HUES6 (cell line): ENCODE measurements around the gene RHOT2.

Source experiments
- H3K27ac ChIP-seq: 2 replicates; pipeline ENCODE4 v1.7.0; 2013; ENCODE audit warnings: low read depth, mild to moderate bottlenecking, low read length, inconsistent platforms
- H3K27me3 ChIP-seq: 2 replicates; pipeline ENCODE4 v1.6.1; 2013; ENCODE audit warnings: low read length; ENCODE audit not compliant: control insufficient read depth, insufficient read depth
- H3K36me3 ChIP-seq: 2 replicates; pipeline ENCODE4 v1.6.1; 2013; ENCODE audit warnings: low read length; ENCODE audit not compliant: control insufficient read depth, insufficient read depth
- H3K4me1 ChIP-seq: 2 replicates; pipeline ENCODE4 v1.6.1; 2013; ENCODE audit warnings: low read length; ENCODE audit not compliant: control insufficient read depth, insufficient read depth
- H3K4me3 ChIP-seq: 2 replicates; pipeline ENCODE4 v1.5.1; 2013; ENCODE audit warnings: low read depth, low read length
- H3K9ac ChIP-seq: one replicate; pipeline ENCODE4 v1.6.1; 2013; ENCODE audit warnings: mild to moderate bottlenecking, low read length
- H3K9me3 ChIP-seq: 2 replicates; pipeline ENCODE4 v1.6.1; 2013; ENCODE audit warnings: low read depth, low read length; ENCODE audit not compliant: control insufficient read depth, insufficient read depth

RHOT2 gene

GRCh38 chr16:716200-716568 lies 48.3 kb downstream of the RHOT2 start:
- Histone ChIP-seq H3K4me3 (peak overlapping the region; percentile 68), H3K4me1 (peaks cover 30% of the 10 kb centered on the region)

GRCh38 chr16:716768-717325 lies 48.9 kb downstream of the RHOT2 start:
- Histone ChIP-seq H3K4me3 (0 out of 2 replicates have a peak overlapping the region, but pooled peaks have one; percentile 68), H3K9ac (no peak overlapping the region), H3K27me3 (peaks cover 22% of the 10 kb centered on the region), H3K9me3 (no peaks in the 10 kb centered on the region), H3K4me1 (peaks cover 30% of the 10 kb centered on the region), H3K27ac (no peak overlapping the region), H3K36me3 (no peaks in the 10 kb centered on the region)

More at GRCh38 chr16:716200-716568, 48.3 kb downstream of the RHOT2 start:
- no peak overlapping the region for H3K27ac ChIP-seq
- H3K36me3 ChIP-seq, result no peaks in the 10 kb centered on the region
- peaks cover 22% of the 10 kb centered on the region for H3K27me3 ChIP-seq
- no peaks in the 10 kb centered on the region for H3K9me3 ChIP-seq
- H3K9ac ChIP-seq, result peak overlapping the region; percentile 41

GRCh38 chr16:717450-718245 lies 49.7 kb downstream of the RHOT2 start:
- H3K4me3 ChIP-seq, result no peak overlapping the region
- H3K9ac ChIP-seq, result no peak overlapping the region
- peaks cover 2% of the 10 kb centered on the region for H3K36me3 ChIP-seq
- H3K9me3 ChIP-seq, result no peaks in the 10 kb centered on the region
- no peak overlapping the region for H3K27ac ChIP-seq
- H3K4me1 ChIP-seq, result peaks cover 30% of the 10 kb centered on the region
- peaks cover 22% of the 10 kb centered on the region for H3K27me3 ChIP-seq

GRCh38 chr16:718389-718788 lies 50.5 kb downstream of the RHOT2 start:
- H3K36me3 ChIP-seq, result peaks cover 6% of the 10 kb centered on the region
- H3K9me3 ChIP-seq, result no peaks in the 10 kb centered on the region
- H3K27ac ChIP-seq, result no peak overlapping the region
- H3K4me1 ChIP-seq, result peaks cover 30% of the 10 kb centered on the region
- H3K27me3 ChIP-seq, result peaks cover 22% of the 10 kb centered on the region
- no peak overlapping the region for H3K9ac ChIP-seq
- H3K4me3 ChIP-seq, result no peak overlapping the region

GRCh38 chr16:718922-719321 lies 51.0 kb downstream of the RHOT2 start:
- no peaks in the 10 kb centered on the region for H3K9me3 ChIP-seq
- no peak overlapping the region for H3K4me3 ChIP-seq
- peaks cover 30% of the 10 kb centered on the region for H3K4me1 ChIP-seq
- H3K27me3 ChIP-seq, result peaks cover 20% of the 10 kb centered on the region
- H3K27ac ChIP-seq, result no peak overlapping the region
- H3K36me3 ChIP-seq, result peaks cover 6% of the 10 kb centered on the region
- no peak overlapping the region for H3K9ac ChIP-seq

- H3K9me3 ChIP-seq, result no peaks in the 10 kb centered on the region
- H3K9ac ChIP-seq, result peak overlapping the region; percentile 87
- peaks cover 24% of the 10 kb centered on the region for H3K4me1 ChIP-seq
- peak overlapping the region; percentile 92 for H3K4me3 ChIP-seq
- H3K27ac ChIP-seq, result no peak overlapping the region
- peaks cover 20% of the 10 kb centered on the region for H3K27me3 ChIP-seq
- H3K36me3 ChIP-seq, result peaks cover 6% of the 10 kb centered on the region
Measured at GRCh38 chr16:719815-720446, 52.0 kb downstream of the RHOT2 start.

- Histone ChIP-seq H3K36me3 (peaks cover 6% of the 10 kb centered on the region), H3K4me1 (peaks cover 24% of the 10 kb centered on the region), H3K9me3 (no peaks in the 10 kb centered on the region), H3K4me3 (peak overlapping the region; percentile 92), H3K27ac (peak overlapping the region; percentile 89; the same call in 1 of the 2 replicates), H3K27me3 (peaks cover 18% of the 10 kb centered on the region), H3K9ac (peak overlapping the region; percentile 87)
Measured at GRCh38 chr16:720447-720989, 52.6 kb downstream of the RHOT2 start.

- Histone ChIP-seq H3K4me1 (peaks cover 18% of the 10 kb centered on the region), H3K9ac (peak within 1 kb of the TSS; percentile 87), H3K9me3 (no peaks in the 10 kb centered on the region), H3K27ac (peak within 1 kb of the TSS; percentile 89; the same call in 1 of the 2 replicates), H3K4me3 (peak within 1 kb of the TSS; percentile 92), H3K36me3 (peaks cover 6% of the 10 kb centered on the region), H3K27me3 (peaks cover 18% of the 10 kb centered on the region)
Measured at GRCh38 chr16:720990-721764, 53.2 kb downstream of the RHOT2 start, which contains the start of gene ANTKMT. ANTKMT (plus strand) TSS chr16:721146; CDS start chr16:721275, 129 bp downstream.

- Histone ChIP-seq H3K4me3 (peak overlapping the region; percentile 92), H3K9me3 (no peaks in the 10 kb centered on the region), H3K27ac (no peak overlapping the region), H3K9ac (no peak overlapping the region), H3K27me3 (peaks cover 18% of the 10 kb centered on the region), H3K4me1 (peaks cover 11% of the 10 kb centered on the region), H3K36me3 (peaks cover 6% of the 10 kb centered on the region)
Measured at GRCh38 chr16:721765-722540, 54.0 kb downstream of the RHOT2 start.
